ENCODE data around the gene EFCAB8. TPM values are rescaled to one million over a fixed set of nuclear protein-coding genes. Genes with fewer than 3 reads are reported as not detected.
A peak's percentile ranks its signal among the peaks of the same experiment; 100 is the strongest.

The EFCAB8 gene
- total RNA-seq, 2 donors from 2014 or later, result not detected

GRCh38 chr20:32828029-32828680 is 30.6 kb upstream of the EFCAB8 start:
- TF ChIP-seq, protein P1, sequence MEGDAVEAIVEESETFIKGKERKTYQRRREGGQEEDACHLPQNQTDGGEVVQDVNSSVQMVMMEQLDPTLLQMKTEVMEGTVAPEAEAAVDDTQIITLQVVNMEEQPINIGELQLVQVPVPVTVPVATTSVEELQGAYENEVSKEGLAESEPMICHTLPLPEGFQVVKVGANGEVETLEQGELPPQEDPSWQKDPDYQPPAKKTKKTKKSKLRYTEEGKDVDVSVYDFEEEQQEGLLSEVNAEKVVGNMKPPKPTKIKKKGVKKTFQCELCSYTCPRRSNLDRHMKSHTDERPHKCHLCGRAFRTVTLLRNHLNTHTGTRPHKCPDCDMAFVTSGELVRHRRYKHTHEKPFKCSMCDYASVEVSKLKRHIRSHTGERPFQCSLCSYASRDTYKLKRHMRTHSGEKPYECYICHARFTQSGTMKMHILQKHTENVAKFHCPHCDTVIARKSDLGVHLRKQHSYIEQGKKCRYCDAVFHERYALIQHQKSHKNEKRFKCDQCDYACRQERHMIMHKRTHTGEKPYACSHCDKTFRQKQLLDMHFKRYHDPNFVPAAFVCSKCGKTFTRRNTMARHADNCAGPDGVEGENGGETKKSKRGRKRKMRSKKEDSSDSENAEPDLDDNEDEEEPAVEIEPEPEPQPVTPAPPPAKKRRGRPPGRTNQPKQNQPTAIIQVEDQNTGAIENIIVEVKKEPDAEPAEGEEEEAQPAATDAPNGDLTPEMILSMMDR (IDR thresholded peaks at IDR 0.05), result no peak
- Histone ChIP-seq H3K27ac (no peak overlapping the region), H3K4me3 (no peak overlapping the region), H3K36me3 (peaks cover 26% of the 10 kb centered on the region), H3K9me3 (no peaks in the 10 kb centered on the region), H3K27me3 (no peaks in the 10 kb centered on the region), H3K4me1 (peaks cover 0 to 45% of the 10 kb centered on the region in 2 donors)
- DNase-seq (ENCODE audit: low spot score), result no peak

GRCh38 chr20:32829311-32830005 is 29.3 kb upstream of the EFCAB8 start:
- TF ChIP-seq, protein P1 (IDR thresholded peaks at IDR 0.05), result no peak
- no peak for DNase-seq (ENCODE audit: low spot score)
- Histone ChIP-seq H3K4me1 (peaks cover 0 to 32% of the 10 kb centered on the region in 2 donors), H3K27me3 (no peaks in the 10 kb centered on the region), H3K4me3 (no peak overlapping the region), H3K27ac (peak overlapping the region in 1 of 2 donors; percentile 16), H3K36me3 (peaks cover 36% of the 10 kb centered on the region), H3K9me3 (no peaks in the 10 kb centered on the region)

GRCh38 chr20:32830437-32830836 is 28.3 kb upstream of the EFCAB8 start:
- peak overlapping the region; percentile 11 to 16 for H3K27ac ChIP-seq
- no peak overlapping the region for H3K4me3 ChIP-seq
- TF ChIP-seq, protein P1 (IDR thresholded peaks at IDR 0.05), result no peak
- H3K36me3 ChIP-seq, result peaks cover 37% of the 10 kb centered on the region
- no peaks in the 10 kb centered on the region for H3K9me3 ChIP-seq
- DNase-seq (ENCODE audit: low spot score), result no peak
- peaks cover 0 to 27% of the 10 kb centered on the region in 2 donors for H3K4me1 ChIP-seq
- no peaks in the 10 kb centered on the region for H3K27me3 ChIP-seq

GRCh38 chr20:32831982-32832381 is 26.7 kb upstream of the EFCAB8 start:
- no peak overlapping the region for H3K4me3 ChIP-seq
- H3K36me3 ChIP-seq, result peaks cover 44% of the 10 kb centered on the region
- H3K27ac ChIP-seq, result no peak overlapping the region
- DNase-seq (ENCODE audit: low spot score), result no peak
- peaks cover 0 to 27% of the 10 kb centered on the region in 2 donors for H3K4me1 ChIP-seq
- H3K9me3 ChIP-seq, result no peaks in the 10 kb centered on the region
- TF ChIP-seq, protein P1 (IDR thresholded peaks at IDR 0.05), result no peak
- no peaks in the 10 kb centered on the region for H3K27me3 ChIP-seq

DNA sequence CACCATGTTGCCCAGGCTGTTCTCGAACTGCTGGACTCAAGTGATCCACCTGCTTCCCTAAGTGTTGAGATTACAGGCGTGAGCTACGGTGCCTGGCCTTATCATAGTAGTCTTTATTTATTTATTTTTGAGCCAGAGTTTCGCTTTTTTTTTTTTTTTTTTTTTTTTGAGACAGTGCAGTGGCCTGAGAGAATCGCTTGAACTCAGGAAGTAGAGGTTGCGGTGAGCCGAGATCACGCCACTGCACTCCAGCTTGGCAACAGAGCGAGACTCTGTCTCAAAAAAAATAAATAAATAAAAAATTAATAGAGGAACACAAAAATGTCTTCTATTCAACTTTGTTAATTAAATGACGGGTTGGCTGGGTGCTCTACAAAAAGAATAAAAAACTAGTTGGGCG is 26.1 kb upstream of the EFCAB8 start:
- H3K4me3 ChIP-seq, result no peak overlapping the region

More for the DNA sequence above, 26.1 kb upstream of the EFCAB8 start:
- Histone ChIP-seq H3K4me1 (peaks cover 0 to 27% of the 10 kb centered on the region in 2 donors), H3K9me3 (no peaks in the 10 kb centered on the region), H3K27me3 (no peaks in the 10 kb centered on the region), H3K27ac (no peak overlapping the region), H3K36me3 (peaks cover 44% of the 10 kb centered on the region)
- TF ChIP-seq, protein P1 (IDR thresholded peaks at IDR 0.05), result no peak
- DNase-seq (ENCODE audit: low spot score), result no peak

Measured in right atrium auricular region (tissue), 2 donors.